ENCODE data around the gene ICAM5. TPM values are rescaled to one million over a fixed set of nuclear protein-coding genes. Genes with fewer than 3 reads are reported as not detected.

The ICAM5 gene
- total RNA-seq, 1 experiment from 2014 or later, result 53.9 TPM

DNA sequence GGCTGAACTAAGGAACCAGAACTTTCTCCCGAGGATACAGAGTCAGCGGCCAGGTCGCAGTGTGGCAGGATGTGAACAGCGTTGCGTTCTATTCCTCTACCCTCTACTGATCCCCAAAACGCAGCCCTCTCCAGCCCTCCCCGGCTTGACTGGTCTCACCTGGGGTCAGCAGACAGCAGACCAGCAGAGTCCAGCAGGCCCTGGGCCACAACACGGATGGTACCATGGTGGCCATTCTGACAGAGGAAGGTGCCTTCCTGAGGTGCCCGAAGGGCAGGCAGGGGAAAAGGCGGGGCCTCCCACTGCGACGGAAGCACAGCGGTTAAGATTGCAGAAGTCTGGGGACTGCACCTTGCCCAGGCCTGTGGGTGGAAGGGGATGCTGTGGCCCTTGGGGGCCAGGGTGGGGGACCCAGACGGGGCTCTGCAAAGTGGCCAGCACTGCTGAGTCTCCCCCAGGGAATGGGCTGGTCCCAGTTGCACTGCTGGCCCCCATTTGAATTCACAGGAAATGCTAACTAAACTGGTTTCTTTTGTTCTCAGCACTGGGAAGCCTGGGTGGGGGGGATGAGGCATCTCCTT is 49.7 kb downstream of the ICAM5 start, which contains the start of gene ICAM3:
ICAM3 (minus strand) TSS at position 245 of the 581 bp plus-strand sequence; CDS start at position 235, 10 bp downstream.
- H3K9ac ChIP-seq (ENCODE audit: low read length), result no peak within 1 kb of the TSS
- H3K4me3 ChIP-seq (replicated peaks in 1 of 2; ENCODE audit: low read depth in 1 of 2, low read length in 2 of 2), result no peak within 1 kb of the TSS
- peaks cover 0 to 18% of the 10 kb centered on the region in 2 experiments; a peak in 2 of 4 replicates for H3K4me1 ChIP-seq (ENCODE audit: control insufficient read depth in 1 of 2, insufficient read depth in 2 of 2, low read length in 2 of 2)
- ATAC-seq (no peak), DNase-seq (ENCODE audit: low read depth, low spot score) (no peak)
- intact Hi-C loops (cut with micrococcal nuclease), result no loop called here
- no peak within 1 kb of the TSS for H3K4me2 ChIP-seq (ENCODE audit: low read length)
- H3K27me3 ChIP-seq (ENCODE audit: insufficient read depth, low read length), result no peaks in the 10 kb centered on the region
- H3K79me2 ChIP-seq (ENCODE audit: insufficient read depth, low read length), result no peaks in the 10 kb centered on the region; the same call in 1 of the 2 replicates
- TF ChIP-seq, protein P1, sequence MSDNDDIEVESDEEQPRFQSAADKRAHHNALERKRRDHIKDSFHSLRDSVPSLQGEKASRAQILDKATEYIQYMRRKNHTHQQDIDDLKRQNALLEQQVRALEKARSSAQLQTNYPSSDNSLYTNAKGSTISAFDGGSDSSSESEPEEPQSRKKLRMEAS (IDR thresholded peaks at IDR 0.05), result no peak
- no peak for TF ChIP-seq POLR2A (IDR thresholded peaks at IDR 0.05; ENCODE audit: borderline replicate concordance, extremely low read depth, insufficient read depth, insufficient read length)
- H3K27ac ChIP-seq (ENCODE audit: low read depth, low read length), result no peak within 1 kb of the TSS
- BruUV-seq (replicated peaks), result no TSS peak
- H3K36me3 ChIP-seq (ENCODE audit: control insufficient read depth in 1 of 2, insufficient read depth in 2 of 2, low read length in 2 of 2), result no peaks in the 10 kb centered on the region
- ChIA-PET RAD21 (ENCODE audit: low non-redundant PET in 1 of 2, low total read pairs in 2 of 2, uncharacterized antibody in 2 of 2, unreplicated experiment in 2 of 2) (no interaction called here), POLR2A (no interaction called here), CTCF (no interaction called here)
- no peaks in the 10 kb centered on the region for H3K9me2 ChIP-seq (ENCODE audit: insufficient read depth)
- H4K20me1 ChIP-seq (ENCODE audit: insufficient read depth), result no peaks in the 10 kb centered on the region
- H3K9me3 ChIP-seq (ENCODE audit: control insufficient read depth in 1 of 2, insufficient read depth in 1 of 2, low read depth in 1 of 2, low read length in 2 of 2), result no peaks in the 10 kb centered on the region
- no peak within 1 kb of the TSS for H2AFZ ChIP-seq (ENCODE audit: low read depth, low read length, poor library complexity, severe bottlenecking)

GRCh38 chr19:10339977-10340376 is 50.2 kb downstream of the ICAM5 start:
- POLR2A ChIA-PET, result no interaction called here
- Histone ChIP-seq H3K9me2 (ENCODE audit: insufficient read depth) (no peaks in the 10 kb centered on the region), H3K4me1 (ENCODE audit: control insufficient read depth in 1 of 2, insufficient read depth in 2 of 2, low read length in 2 of 2) (peaks cover 0 to 15% of the 10 kb centered on the region in 2 experiments; a peak in 2 of 4 replicates), H3K79me2 (ENCODE audit: insufficient read depth, low read length) (no peaks in the 10 kb centered on the region), H3K9ac (ENCODE audit: low read length) (no peak overlapping the region), H3K4me2 (ENCODE audit: low read length) (no peak overlapping the region), H3K4me3 (replicated peaks in 1 of 2; ENCODE audit: low read depth in 1 of 2, low read length in 2 of 2) (no peak overlapping the region), H3K27ac (ENCODE audit: low read depth, low read length) (no peak overlapping the region), H3K27me3 (ENCODE audit: insufficient read depth, low read length) (no peaks in the 10 kb centered on the region), H3K9me3 (ENCODE audit: control insufficient read depth in 1 of 2, insufficient read depth in 1 of 2, low read depth in 1 of 2, low read length in 2 of 2) (no peaks in the 10 kb centered on the region), H3K36me3 (ENCODE audit: control insufficient read depth in 1 of 2, insufficient read depth in 2 of 2, low read length in 2 of 2) (no peaks in the 10 kb centered on the region), H2AFZ (ENCODE audit: low read depth, low read length, poor library complexity, severe bottlenecking) (no peak overlapping the region), H4K20me1 (ENCODE audit: insufficient read depth) (no peaks in the 10 kb centered on the region)
- BruUV-seq (replicated peaks), result no TSS peak
- intact Hi-C loops (cut with micrococcal nuclease), result no loop called here
- ATAC-seq (no peak), DNase-seq (ENCODE audit: low read depth, low spot score) (no peak)
- TF ChIP-seq CBX3 (IDR thresholded peaks at IDR 0.05; ENCODE audit: low read depth), result no peak
- TF ChIP-seq EGR1 (IDR thresholded peaks at IDR 0.05; ENCODE audit: low read depth), result no peak
- TF ChIP-seq, protein P2, sequence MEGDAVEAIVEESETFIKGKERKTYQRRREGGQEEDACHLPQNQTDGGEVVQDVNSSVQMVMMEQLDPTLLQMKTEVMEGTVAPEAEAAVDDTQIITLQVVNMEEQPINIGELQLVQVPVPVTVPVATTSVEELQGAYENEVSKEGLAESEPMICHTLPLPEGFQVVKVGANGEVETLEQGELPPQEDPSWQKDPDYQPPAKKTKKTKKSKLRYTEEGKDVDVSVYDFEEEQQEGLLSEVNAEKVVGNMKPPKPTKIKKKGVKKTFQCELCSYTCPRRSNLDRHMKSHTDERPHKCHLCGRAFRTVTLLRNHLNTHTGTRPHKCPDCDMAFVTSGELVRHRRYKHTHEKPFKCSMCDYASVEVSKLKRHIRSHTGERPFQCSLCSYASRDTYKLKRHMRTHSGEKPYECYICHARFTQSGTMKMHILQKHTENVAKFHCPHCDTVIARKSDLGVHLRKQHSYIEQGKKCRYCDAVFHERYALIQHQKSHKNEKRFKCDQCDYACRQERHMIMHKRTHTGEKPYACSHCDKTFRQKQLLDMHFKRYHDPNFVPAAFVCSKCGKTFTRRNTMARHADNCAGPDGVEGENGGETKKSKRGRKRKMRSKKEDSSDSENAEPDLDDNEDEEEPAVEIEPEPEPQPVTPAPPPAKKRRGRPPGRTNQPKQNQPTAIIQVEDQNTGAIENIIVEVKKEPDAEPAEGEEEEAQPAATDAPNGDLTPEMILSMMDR (IDR thresholded peaks at IDR 0.05 in 2 of 3, conservative IDR thresholded peaks at IDR 0.05 in 1 of 3; ENCODE audit: borderline replicate concordance in 1 of 3, insufficient read depth in 1 of 3, low read depth in 2 of 3, low read length in 2 of 3), result no peak
- TF ChIP-seq TCF7L2 (IDR thresholded peaks at IDR 0.05; ENCODE audit: borderline replicate concordance, extremely low read depth, insufficient read depth, insufficient read length), result no peak
- TF ChIP-seq EZH2phosphoT487 (IDR thresholded peaks at IDR 0.05; ENCODE audit: borderline replicate concordance), result no peak
- no peak for TF ChIP-seq ZFX (IDR thresholded peaks at IDR 0.05)
- TF ChIP-seq ZNF274 (IDR thresholded peaks at IDR 0.05; ENCODE audit: low read depth, low read length), result no peak
- no peak for TF ChIP-seq EZH2 (IDR thresholded peaks at IDR 0.05)
- no peak for TF ChIP-seq POLR2A (IDR thresholded peaks at IDR 0.05; ENCODE audit: borderline replicate concordance, extremely low read depth, insufficient read depth, insufficient read length)
- CTCF ChIA-PET, result no interaction called here
- RAD21 ChIA-PET (ENCODE audit: low non-redundant PET in 1 of 2, low total read pairs in 2 of 2, uncharacterized antibody in 2 of 2, unreplicated experiment in 2 of 2), result no interaction called here

All from HCT116 (cell line).